Right lobe of liver (tissue), 6 donors: ENCODE results near the gene SLC7A4. TPM values are rescaled to one million over a fixed set of nuclear protein-coding genes. Genes with fewer than 3 reads are reported as not detected.

Experiments
- ATAC-seq, 4 donors: fragments of 200-7000 bp; cut with Tn5 transposase; one replicate each; pipeline ENCODE4 v1.9.1; 2020; ENCODE audit warnings: mild to moderate bottlenecking in 4 of 4, moderate library complexity in 4 of 4
- DNase-seq, 3 donors: peaks; one replicate each; pipeline ENCODE4 v3.0.0-alpha.2; 2020
- H3K27ac ChIP-seq, 3 donors: fragments of 200-600 bp; one replicate each; pipeline ENCODE4 v1.8.0; 2022
- H3K27me3 ChIP-seq, 2 donors: fragments of 200-600 bp; one replicate each; pipeline ENCODE4 v1.8.0; 2022
- H3K36me3 ChIP-seq, 4 donors: fragments of 200-600 bp; sonication (generic) in 1 of 4; one replicate each; pipeline versions ENCODE4 v1.5.1 to v1.8.0; 2017 to 2022; ENCODE audit warnings: control low read depth in 1 of 4
- H3K4me1 ChIP-seq, 4 donors: fragments of 200-600 bp; sonication (generic) in 1 of 4; one replicate each; pipeline versions ENCODE4 v1.5.1 to v1.8.0; 2017 to 2022; ENCODE audit warnings: control low read depth in 1 of 4
- H3K4me3 ChIP-seq, 3 donors: fragments of 200-600 bp; one replicate each; pipeline ENCODE4 v1.8.0; 2022
- H3K9me3 ChIP-seq, 4 donors: fragments of 200-600 bp; sonication (generic) in 1 of 4; one replicate each; pipeline versions ENCODE4 v1.5.1 to v1.8.0; 2017 to 2022; ENCODE audit warnings: control low read depth in 1 of 4
- POLR2A ChIP-seq: fragments of 450-650 bp; IDR thresholded peaks from one replicate; pipeline ENCODE4 v1.6.1; 2017; ENCODE audit warnings: antibody characterized with exemption, mild to moderate bottlenecking
- WGBS: methylation state at CpG from one replicate; pipeline ENCODE4 v1.1.6; 2018; ENCODE audit warnings: low coverage, low lambda C conversion rate; ENCODE audit not compliant: insufficient coverage; ENCODE audit errors: missing lambda C conversion rate; 5-methylcytosine and 5-hydroxymethylcytosine counted together
- intact Hi-C, 2 donors: fragments of 100-400 bp; cut with DNase I; formaldehyde crosslinking; loops; one replicate each; pipeline versions ENCODE4 v1.11.2 to v1.14.1; 2022
- total RNA-seq, 6 experiments: library from RNA; depleted of rRNA in 2 of 6; stranded (reverse); fragments of >200 nt in 2 of 6; fragmentation: NEBNext Ultra II Directional in 3 of 6; extraction: Animal tissue kit (Norgen Biotek cat#: 25700) in 3 of 6; gene quantifications; one replicate each; pipeline versions ENCODE4 v1.1.0 to v1.2.4, GENCODE V29; 2016 to 2023
- TF ChIP-seq, protein P1 (sequence below), 4 donors: fragments of 200-600 bp in 3 of 4; fragments of 450-650 bp in 1 of 4; IDR thresholded peaks; one replicate each; pipeline versions ENCODE4 v1.5.1 to v1.8.0; 2016 to 2022; ENCODE audit warnings: antibody characterized with exemption in 4 of 4, mild to moderate bottlenecking in 2 of 4
- donor health status: DM: no; HTN: yes; CAD: no.
- donor health status: DM: no; HTN: no; CAD: no.
- donor health status: DM: no; HTN: no; CAD: no.
- donor health status: DM: no; HTN: yes; CAD: no.
- donor health status: DM: no; HTN: yes; CAD: no.

The SLC7A4 gene
- total RNA-seq, 6 experiments from 2014 or later, result 0.12 to 0.35 (median 0.18) TPM; not detected in 1

DNA sequence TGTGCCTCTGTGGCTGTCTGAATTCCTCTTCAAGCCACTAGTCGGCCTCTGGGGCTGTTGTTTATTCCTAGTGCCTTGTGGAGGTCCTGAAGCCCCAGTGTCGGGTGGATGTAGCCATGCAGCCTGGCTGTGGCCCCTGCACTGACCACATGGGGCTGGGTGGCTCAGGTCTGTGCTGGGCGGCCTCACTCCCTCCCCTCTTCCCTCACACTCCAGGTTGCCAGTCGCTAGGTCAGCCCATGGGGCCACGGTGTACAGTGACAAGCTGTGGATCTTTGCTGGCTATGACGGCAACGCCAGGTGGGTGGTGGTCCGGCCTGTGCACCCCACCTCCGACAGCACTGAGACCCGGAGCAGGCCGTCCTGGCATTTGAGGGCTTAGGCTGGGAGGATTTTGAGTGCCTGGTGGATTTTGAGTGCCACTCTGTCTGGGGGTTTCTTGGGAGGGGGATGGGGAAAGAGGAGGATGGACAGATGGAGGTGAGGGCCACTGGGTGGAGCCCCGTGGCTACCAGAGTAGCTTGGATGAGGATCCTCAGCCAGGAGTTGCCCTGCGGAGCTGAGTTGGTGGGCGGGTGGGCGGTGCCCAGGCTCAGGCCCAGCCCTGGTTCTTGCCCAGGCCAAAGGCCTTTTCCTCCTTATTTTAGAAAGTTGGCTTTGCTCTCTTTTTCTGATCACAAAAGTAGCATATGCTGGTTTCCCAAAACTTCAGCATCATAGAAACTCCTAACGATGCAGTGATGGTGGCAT, 43.6 kb downstream of the SLC7A4 start:
- no peak overlapping the region for H3K4me3 ChIP-seq
- 88% methylated on average over 3 of the region's 16 CpGs for WGBS
- TF ChIP-seq POLR2A, result no peak
- TF ChIP-seq, protein P1, sequence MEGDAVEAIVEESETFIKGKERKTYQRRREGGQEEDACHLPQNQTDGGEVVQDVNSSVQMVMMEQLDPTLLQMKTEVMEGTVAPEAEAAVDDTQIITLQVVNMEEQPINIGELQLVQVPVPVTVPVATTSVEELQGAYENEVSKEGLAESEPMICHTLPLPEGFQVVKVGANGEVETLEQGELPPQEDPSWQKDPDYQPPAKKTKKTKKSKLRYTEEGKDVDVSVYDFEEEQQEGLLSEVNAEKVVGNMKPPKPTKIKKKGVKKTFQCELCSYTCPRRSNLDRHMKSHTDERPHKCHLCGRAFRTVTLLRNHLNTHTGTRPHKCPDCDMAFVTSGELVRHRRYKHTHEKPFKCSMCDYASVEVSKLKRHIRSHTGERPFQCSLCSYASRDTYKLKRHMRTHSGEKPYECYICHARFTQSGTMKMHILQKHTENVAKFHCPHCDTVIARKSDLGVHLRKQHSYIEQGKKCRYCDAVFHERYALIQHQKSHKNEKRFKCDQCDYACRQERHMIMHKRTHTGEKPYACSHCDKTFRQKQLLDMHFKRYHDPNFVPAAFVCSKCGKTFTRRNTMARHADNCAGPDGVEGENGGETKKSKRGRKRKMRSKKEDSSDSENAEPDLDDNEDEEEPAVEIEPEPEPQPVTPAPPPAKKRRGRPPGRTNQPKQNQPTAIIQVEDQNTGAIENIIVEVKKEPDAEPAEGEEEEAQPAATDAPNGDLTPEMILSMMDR (IDR thresholded peaks at IDR 0.05), result no peak
- H3K9me3 ChIP-seq, result no peaks in the 10 kb centered on the region
- ATAC-seq (no peak), DNase-seq (peak in 1 of 3 donors; percentile 37)
- no peaks in the 10 kb centered on the region for H3K4me1 ChIP-seq
- H3K27me3 ChIP-seq, result no peaks in the 10 kb centered on the region
- no peak overlapping the region for H3K27ac ChIP-seq
- intact Hi-C loops, result no loop called here
- H3K36me3 ChIP-seq, result peaks cover 0 to 29% (median 8%) of the 10 kb centered on the region in 4 donors

DNA sequence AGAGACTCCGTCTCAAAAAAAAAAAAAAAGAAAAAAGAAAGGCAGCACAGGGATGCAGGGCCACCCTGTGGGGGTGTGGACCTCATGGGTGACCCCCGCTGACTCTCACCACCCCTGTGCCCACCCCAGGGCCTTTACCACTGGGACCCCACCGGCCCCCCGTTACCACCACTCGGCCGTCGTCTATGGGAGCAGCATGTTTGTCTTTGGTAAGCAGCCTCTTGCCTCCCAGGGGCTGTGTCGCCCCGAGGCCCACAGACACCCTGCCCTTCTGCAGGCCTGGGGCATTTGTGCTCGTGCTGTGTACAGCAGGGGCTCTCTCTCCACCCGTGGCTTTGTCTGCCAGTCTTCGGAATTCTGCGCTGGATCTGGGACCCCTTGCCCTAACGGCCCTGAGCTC, 45.0 kb downstream of the SLC7A4 start:
- H3K27ac ChIP-seq, result no peak overlapping the region
- TF ChIP-seq, protein P1 (IDR thresholded peaks at IDR 0.05), result no peak
- TF ChIP-seq POLR2A, result no peak
- ATAC-seq (no peak), DNase-seq (no peak)
- intact Hi-C loops, result no loop called here
- peaks cover 0 to 5% (median 0%) of the 10 kb centered on the region in 4 donors for H3K4me1 ChIP-seq
- H3K27me3 ChIP-seq, result no peaks in the 10 kb centered on the region
- peaks cover 0 to 24% (median 7%) of the 10 kb centered on the region in 4 donors for H3K36me3 ChIP-seq
- WGBS, result 53% methylated on average over 3 of the region's 14 CpGs
- no peaks in the 10 kb centered on the region for H3K9me3 ChIP-seq
- H3K4me3 ChIP-seq, result no peak overlapping the region

DNA sequence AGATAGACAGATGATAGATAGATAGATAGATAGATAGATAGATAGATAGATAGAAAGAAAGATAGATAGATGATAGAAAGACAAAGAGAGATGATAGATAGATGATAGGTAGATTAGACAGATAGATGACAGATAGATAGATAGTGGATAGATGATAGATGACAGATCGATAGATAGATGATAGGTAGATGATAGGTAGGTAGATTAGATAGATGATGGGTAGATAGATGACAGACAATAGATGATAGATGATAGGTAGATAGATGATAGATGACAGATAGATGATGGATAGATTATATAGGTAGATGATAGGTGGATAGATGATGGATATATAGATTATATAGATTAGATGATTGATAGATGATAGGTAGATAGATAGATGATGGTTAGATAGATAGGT, 46.0 kb downstream of the SLC7A4 start:
- TF ChIP-seq POLR2A, result no peak
- TF ChIP-seq, protein P1 (IDR thresholded peaks at IDR 0.05), result no peak
- Histone ChIP-seq H3K4me3 (no peak overlapping the region), H3K27me3 (no peaks in the 10 kb centered on the region), H3K4me1 (peaks cover 0 to 6% (median 1%) of the 10 kb centered on the region in 4 donors), H3K27ac (no peak overlapping the region), H3K36me3 (peaks cover 0 to 13% (median 2%) of the 10 kb centered on the region in 4 donors), H3K9me3 (no peaks in the 10 kb centered on the region)
- intact Hi-C loops, result no loop called here
- DNase-seq (no peak), ATAC-seq (no peak)
- WGBS, result 100% methylated on average over 1 of the region's 1 CpG

DNA sequence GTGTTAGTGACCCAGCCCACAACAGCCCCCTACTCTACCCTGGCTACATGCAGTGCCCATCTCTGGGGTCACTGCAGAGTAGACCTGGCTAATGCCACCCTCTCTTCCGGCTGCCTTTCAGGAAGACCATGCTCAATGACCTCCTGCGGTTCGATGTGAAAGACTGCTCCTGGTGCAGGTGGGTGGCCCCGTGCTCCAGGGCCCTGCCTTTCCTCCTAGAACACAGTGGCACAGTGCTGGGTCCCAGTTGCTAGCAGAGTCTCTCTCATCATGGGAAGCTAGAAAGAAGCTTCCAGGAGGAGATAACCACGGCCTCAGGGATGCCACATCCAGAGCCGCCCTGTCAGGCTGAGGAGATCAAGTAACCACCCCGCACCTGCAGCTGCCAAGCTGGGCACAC, 46.6 kb downstream of the SLC7A4 start:
- no CpG with 5 or more reads among the region's 7 CpGs for WGBS
- Histone ChIP-seq H3K36me3 (peaks cover 0 to 13% (median 2%) of the 10 kb centered on the region in 4 donors), H3K4me3 (no peak overlapping the region), H3K27me3 (no peaks in the 10 kb centered on the region), H3K9me3 (no peaks in the 10 kb centered on the region), H3K4me1 (peaks cover 0 to 12% (median 4%) of the 10 kb centered on the region in 4 donors), H3K27ac (no peak overlapping the region)
- DNase-seq (no peak), ATAC-seq (no peak)
- no peak for TF ChIP-seq POLR2A
- TF ChIP-seq, protein P1 (IDR thresholded peaks at IDR 0.05), result no peak
- intact Hi-C loops, result no loop called here
